ENCODE results near the gene GRIFIN.

The GRIFIN gene

DNA sequence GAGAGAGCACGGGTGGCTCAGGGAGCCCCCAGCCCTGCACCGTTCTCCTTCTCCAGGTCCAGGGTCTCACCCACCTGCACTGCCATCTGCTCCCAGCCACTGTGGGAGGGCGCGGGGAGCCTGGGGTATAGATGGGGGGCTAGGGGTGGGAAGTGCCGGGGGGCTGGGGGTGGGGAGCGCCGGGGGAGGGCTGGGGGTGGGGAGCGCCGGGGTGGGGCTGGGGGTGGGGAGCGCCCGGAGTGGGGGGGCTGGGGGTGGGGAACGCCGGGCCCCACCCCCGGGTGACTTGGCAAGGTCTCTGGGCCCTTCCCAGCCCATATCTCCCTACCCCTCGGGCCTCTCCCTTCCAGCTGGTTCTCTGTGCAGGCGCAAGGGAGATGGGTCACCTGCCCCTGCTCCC is at the start of gene GRIFIN:
Gene GRIFIN (minus strand): TSS at position 101 of the 400 bp plus-strand sequence. CDS start 15 bp downstream, at position 86.
- DNase-seq (ENCODE audit: low read depth): no peak

DNA sequence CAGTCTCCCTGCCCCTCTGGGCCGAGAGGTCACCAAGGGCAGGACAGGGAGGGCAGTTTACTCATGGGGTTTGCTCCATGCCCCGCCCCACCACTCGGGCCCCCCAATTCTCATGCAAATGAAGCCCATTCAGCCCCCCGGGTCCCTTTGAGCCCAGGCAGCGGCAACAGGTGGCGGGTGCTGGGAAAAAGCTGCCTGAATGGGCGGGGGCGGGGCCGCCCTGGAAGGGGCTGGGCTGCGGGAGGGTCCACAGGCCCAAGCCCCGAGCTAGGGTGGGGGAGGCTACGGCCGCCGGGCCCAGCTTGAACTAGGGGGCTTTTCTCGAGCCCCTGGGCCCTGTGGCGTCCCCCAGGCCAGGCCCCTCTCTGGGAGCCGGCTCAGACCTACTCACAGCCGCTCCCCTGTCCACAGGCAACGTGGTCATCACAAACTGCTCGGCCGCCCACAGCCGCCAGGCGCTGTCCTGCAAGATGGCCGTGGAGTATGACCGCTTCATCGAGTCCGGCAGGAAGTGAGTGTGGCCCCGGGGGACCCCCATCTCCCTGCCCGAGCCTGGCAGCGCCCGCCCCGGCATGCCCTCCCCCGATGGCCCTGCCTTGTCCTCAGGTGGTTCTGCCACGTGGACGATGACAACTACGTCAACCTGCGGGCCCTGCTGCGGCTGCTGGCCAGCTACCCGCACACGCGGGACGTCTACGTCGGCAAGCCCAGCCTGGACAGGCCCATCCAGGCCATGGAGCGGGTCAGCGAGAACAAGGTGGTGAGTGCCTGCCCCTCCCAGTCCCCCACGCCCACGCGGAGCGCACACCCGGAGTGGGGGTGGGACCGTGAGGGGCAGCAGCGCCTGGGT is 48.8 kb upstream of the GRIFIN start:
- DNase-seq (ENCODE audit: low read depth): no peak

GRCh38 chr7:2523941-2524807 is 48.0 kb upstream of the GRIFIN start:
- DNase-seq (ENCODE audit: low read depth): no peak

GRCh38 chr7:2523461-2523936 is 47.3 kb upstream of the GRIFIN start:
- DNase-seq (ENCODE audit: low read depth): no peak

DNA sequence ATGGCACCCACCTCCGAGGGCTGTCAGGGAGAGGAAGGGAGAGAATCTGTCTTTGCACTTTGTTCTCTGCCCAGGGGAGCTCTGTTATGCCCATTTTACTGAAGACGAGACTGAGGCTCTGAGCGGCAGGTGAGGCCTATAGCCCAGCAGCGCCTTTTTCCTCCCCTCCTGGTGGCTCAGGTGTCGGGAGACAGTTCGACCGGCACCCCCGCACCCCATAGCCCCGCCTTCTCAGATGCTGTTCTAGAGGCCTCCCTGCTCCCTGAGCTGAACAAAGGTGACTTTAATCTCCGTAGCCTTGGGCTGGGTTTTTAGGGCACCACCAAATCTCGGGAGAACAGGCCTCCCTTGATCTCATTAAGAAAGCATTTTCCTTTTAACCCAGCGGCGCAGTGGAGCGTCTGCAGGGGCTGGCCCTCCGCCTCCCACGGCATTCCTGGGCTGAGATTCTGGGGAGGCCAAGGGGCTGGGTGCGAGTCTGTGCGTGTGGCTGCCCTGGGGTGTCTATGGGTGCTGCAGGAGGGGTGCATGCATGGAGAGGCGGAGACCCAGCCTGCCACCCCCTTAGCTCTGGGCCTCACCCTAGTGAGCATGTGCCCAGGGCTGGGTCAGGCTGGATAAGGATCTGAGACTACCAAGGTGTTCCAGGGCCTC is 46.7 kb upstream of the GRIFIN start:
- no peak for DNase-seq (ENCODE audit: low read depth)

DNA sequence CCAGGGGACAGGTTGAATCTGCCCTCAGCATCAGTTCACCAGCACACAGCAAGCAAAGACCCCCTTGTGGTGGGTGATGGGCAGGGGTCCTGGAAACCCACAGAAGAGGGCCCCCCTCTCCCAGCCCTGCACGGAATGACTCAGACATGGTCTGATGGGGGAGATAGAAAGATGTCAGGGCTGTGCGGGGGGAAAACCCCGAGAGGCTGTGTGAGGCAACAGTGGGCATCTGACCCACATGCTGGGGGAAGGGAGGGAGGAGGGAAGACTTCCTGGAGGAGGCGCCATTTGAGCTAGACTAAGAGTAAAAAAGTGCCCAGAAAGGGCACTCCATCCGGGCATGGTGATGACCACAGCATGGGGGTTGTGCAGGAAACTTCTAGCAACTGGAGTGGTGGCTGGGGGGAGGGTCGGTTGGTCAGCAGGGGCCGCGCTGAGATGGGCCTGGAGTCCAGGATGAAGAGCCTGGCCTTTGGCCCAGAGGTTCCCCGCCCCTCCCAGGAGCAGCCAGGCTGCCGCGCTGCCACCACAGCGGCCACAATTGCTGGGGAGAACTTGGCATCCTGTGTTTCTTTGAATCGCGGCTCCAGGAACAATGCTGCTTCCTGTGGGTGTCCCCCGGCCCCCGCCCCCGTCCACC is 45.9 kb upstream of the GRIFIN start:
- no peak for DNase-seq (ENCODE audit: low read depth)

GRCh38 chr7:2521341-2521745 is 45.1 kb upstream of the GRIFIN start:
- no peak for DNase-seq (ENCODE audit: low read depth)

DNA sequence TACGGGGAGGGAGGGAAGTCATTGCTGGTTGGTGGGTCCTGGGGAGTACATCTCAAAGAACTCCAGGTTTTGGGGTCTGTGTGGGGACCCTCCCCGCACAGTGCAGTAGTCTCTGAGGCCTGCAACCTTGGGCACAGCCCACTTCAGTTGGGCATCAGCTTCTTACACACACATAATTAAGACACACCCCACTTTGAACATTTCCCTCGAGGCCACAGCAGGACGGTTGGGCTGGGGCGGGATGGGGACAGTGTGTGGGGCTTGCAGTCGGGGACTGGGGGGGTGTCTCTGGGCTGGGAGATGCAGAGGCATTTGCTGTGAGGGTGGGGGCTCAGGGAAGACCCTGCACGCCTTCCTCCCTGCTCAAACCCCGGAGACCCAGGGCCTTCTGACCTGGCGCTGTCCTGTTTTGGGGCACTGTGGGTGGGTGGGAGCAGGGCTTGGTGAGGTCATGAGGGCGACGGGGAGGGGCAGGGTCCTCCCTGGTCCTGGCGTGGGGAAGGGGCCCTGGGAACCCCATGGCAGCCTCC is 44.6 kb upstream of the GRIFIN start:
- DNase-seq (ENCODE audit: low read depth): no peak

DNA sequence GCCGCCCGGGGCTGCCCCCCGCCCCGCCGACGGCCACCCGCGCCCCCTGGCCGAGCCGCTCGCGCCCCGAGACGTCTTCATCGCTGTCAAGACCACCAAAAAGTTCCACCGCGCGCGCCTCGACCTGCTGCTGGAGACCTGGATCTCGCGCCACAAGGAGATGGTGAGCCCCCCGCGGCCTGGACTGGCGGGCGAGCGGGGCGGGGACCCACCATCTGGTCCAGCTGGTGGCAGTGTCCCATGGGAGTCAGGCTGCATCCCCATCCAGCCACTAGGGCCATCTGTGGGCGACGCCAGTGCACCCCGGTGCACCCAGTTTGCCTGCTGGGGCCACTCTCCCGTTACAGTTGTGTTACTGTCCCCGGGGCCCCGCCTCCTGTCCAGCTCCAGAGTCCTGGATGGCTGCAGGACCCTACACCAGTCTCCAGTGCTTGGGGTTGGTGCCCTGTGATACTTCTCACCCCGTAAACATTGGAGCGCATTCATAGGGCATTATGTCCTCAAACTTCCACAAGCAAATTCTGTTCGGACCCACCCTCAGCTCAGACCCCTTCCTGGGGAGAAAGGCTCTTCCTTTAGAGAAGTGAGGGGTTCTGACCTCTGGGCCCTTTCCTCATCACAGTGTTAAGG is 44.0 kb upstream of the GRIFIN start:
- no peak for DNase-seq (ENCODE audit: low read depth)

- DNase-seq (ENCODE audit: low read depth): peak; percentile 53
Observed at GRCh38 chr7:2519119-2519930, 43.1 kb upstream of the GRIFIN start, which contains the start of gene LFNG. TSS of gene LFNG (plus strand) at chr7:2519774. CDS start at chr7:2519862, 88 bp downstream.

- no peak for DNase-seq (ENCODE audit: low read depth)
Observed at GRCh38 chr7:2518737-2519118, 42.5 kb upstream of the GRIFIN start.

- DNase-seq (ENCODE audit: low read depth): no peak
Observed at GRCh38 chr7:2517678-2518507, 41.7 kb upstream of the GRIFIN start.

- peak; percentile 89 for DNase-seq (ENCODE audit: low read depth)
Observed at GRCh38 chr7:2517026-2517425, 40.8 kb upstream of the GRIFIN start.

- DNase-seq (ENCODE audit: low read depth): no peak
Observed at GRCh38 chr7:2516194-2516555, 40.0 kb upstream of the GRIFIN start.

DNA sequence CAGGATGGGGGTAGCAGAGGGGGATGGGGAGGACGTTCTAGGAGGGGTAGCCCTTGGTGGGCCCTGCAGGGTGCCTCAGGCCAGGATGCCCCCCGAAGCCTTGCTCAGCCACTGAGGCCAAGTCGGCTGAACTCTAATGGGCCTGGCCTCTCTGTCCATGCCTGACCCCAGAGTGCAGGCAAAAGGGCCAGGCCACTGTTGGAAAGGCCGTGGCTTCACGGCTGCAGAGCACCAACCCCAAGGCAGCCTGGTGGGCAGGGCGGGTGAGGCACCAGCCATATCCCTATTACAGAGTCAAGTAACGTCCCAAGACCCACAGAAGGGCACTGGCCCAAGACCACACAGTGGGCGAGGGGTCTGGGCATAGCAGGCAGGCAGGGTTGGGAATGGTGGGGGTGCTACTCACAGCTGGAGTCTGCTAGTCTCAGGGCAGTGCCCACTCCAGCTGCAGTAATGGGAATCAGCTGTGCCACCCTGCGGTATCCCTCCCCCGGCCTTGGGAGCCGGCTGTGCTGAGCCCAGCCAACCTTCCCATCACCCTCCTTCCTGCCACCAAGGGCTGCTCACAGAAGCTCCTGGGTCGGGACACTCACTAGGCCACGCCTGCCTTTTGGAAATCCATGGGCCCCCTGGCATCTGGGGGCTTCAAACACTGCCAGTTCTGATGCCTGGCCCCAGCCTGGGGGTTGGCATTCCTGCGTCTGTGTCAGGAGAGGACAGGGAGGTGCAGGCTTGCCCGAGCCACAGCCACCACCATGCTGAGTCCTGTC is 39.4 kb upstream of the GRIFIN start:
- no peak for DNase-seq (ENCODE audit: low read depth)

- no peak for DNase-seq (ENCODE audit: low read depth)
Observed at GRCh38 chr7:2514473-2515423, 38.5 kb upstream of the GRIFIN start.

- no peak for DNase-seq (ENCODE audit: low read depth)
Observed at GRCh38 chr7:2513702-2514101, 37.5 kb upstream of the GRIFIN start.

Measured in HS-5 (cell line).